H9 (cell line): ENCODE measurements around the gene ADCY4. TPM values are rescaled to one million over a fixed set of nuclear protein-coding genes. Genes with fewer than 3 reads are reported as not detected.

Experiments
- DNase-seq: peaks from one replicate; pipeline ENCODE4 v3.0.0-alpha.2; 2017
- H2AFZ ChIP-seq: one replicate; pipeline ENCODE4 v1.6.1; 2013; ENCODE audit warnings: mild to moderate bottlenecking, low read length, control low read depth, moderate library complexity
- H2AK5ac ChIP-seq: 2 replicates; pipeline ENCODE4 v1.6.1; 2013; ENCODE audit warnings: low read length, control low read depth, mixed read lengths; ENCODE audit not compliant: insufficient read length
- H2BK120ac ChIP-seq: one replicate; pipeline ENCODE4 v1.6.1; 2013; ENCODE audit warnings: low read depth, mild to moderate bottlenecking, low read length, control low read depth, inconsistent platforms; ENCODE audit not compliant: poor library complexity, severe bottlenecking
- H2BK12ac ChIP-seq: 2 replicates; pipeline ENCODE4 v1.6.1; 2013; ENCODE audit warnings: low read length, control low read depth, mixed read lengths, low read depth; ENCODE audit not compliant: insufficient read length
- H2BK15ac ChIP-seq: 2 replicates; pipeline ENCODE4 v1.6.1; 2013; ENCODE audit warnings: low read depth, low read length, control low read depth
- H2BK20ac ChIP-seq: one replicate; pipeline ENCODE4 v1.6.1; 2013; ENCODE audit warnings: low read depth, mild to moderate bottlenecking, low read length, control low read depth, inconsistent platforms; ENCODE audit not compliant: poor library complexity, severe bottlenecking
- H2BK5ac ChIP-seq: 2 replicates; pipeline ENCODE4 v1.6.1; 2013; ENCODE audit warnings: low read length, control low read depth, mixed read lengths; ENCODE audit not compliant: insufficient read length
- H3K14ac ChIP-seq: 2 replicates; pipeline ENCODE4 v1.6.1; 2013; ENCODE audit warnings: low read length, control low read depth; ENCODE audit not compliant: insufficient read depth
- H3K18ac ChIP-seq: 2 replicates; pipeline ENCODE4 v1.6.1; 2013; ENCODE audit warnings: low read depth, mild to moderate bottlenecking, mixed read lengths, low read length, control low read depth; ENCODE audit not compliant: insufficient read length
- H3K23ac ChIP-seq: 2 replicates; pipeline ENCODE4 v1.6.1; 2013; ENCODE audit warnings: low read length, control low read depth, mixed read lengths, low read depth; ENCODE audit not compliant: insufficient read length
- H3K23me2 ChIP-seq: 2 replicates; pipeline ENCODE4 v1.6.1; 2013; ENCODE audit warnings: low read depth, mild to moderate bottlenecking, mixed read lengths, low read length, control low read depth; ENCODE audit not compliant: insufficient read length, poor library complexity, severe bottlenecking
- H3K27ac ChIP-seq: 2 replicates; pipeline ENCODE4 v1.5.1; 2013; ENCODE audit warnings: low read length, control low read depth, mixed read lengths, low read depth; ENCODE audit not compliant: insufficient read length
- H3K27me3 ChIP-seq: 2 replicates; pipeline ENCODE4 v1.6.1; 2013; ENCODE audit warnings: low read length, control low read depth, inconsistent platforms; ENCODE audit not compliant: insufficient read depth
- H3K4ac ChIP-seq: 2 replicates; pipeline ENCODE4 v1.6.1; 2013; ENCODE audit warnings: low read depth, mild to moderate bottlenecking, control low read depth, inconsistent platforms, low read length, moderate library complexity
- H3K4me1 ChIP-seq: 2 replicates; pipeline ENCODE4 v1.6.1; 2013; ENCODE audit warnings: low read length, control low read depth, inconsistent platforms; ENCODE audit not compliant: insufficient read depth
- H3K4me2 ChIP-seq: 2 replicates; pipeline ENCODE4 v1.6.1; 2013; ENCODE audit warnings: low read length, control low read depth, mixed read lengths; ENCODE audit not compliant: insufficient read length, insufficient read depth
- H3K56ac ChIP-seq: 2 replicates; pipeline ENCODE4 v1.6.1; 2013; ENCODE audit warnings: low read depth, mild to moderate bottlenecking, mixed read lengths, low read length, control low read depth; ENCODE audit not compliant: insufficient read length
- H3K79me1 ChIP-seq: 2 replicates; pipeline ENCODE4 v1.6.1; 2013; ENCODE audit warnings: low read depth, mild to moderate bottlenecking, moderate library complexity, low read length, control low read depth, inconsistent platforms; ENCODE audit not compliant: insufficient read depth, poor library complexity, severe bottlenecking
- H3K79me2 ChIP-seq: 2 replicates; pipeline ENCODE4 v1.6.1; 2013; ENCODE audit warnings: low read length, control low read depth, inconsistent platforms; ENCODE audit not compliant: insufficient read depth
- H3K9ac ChIP-seq: 2 replicates; pipeline ENCODE4 v1.6.1; 2013; ENCODE audit warnings: low read length, control low read depth, mixed read lengths; ENCODE audit not compliant: insufficient read length; ENCODE audit errors: extremely low read depth
- H3K9me3 ChIP-seq: one replicate; pipeline ENCODE4 v1.6.1; 2013; ENCODE audit warnings: low read depth, low read length, inconsistent platforms; ENCODE audit not compliant: control insufficient read depth
- H3T11ph ChIP-seq: one replicate; pipeline ENCODE4 v1.6.1; 2013; ENCODE audit warnings: mild to moderate bottlenecking, low read length, control low read depth, inconsistent platforms
- H4K20me1 ChIP-seq: one replicate; pipeline ENCODE4 v1.6.1; 2013; ENCODE audit not compliant: control insufficient read depth, insufficient read length, insufficient read depth
- H4K5ac ChIP-seq: 2 replicates; pipeline ENCODE4 v1.6.1; 2013; ENCODE audit warnings: low read depth, mild to moderate bottlenecking, mixed read lengths, low read length, control low read depth; ENCODE audit not compliant: insufficient read length
- H4K8ac ChIP-seq: replicated peaks from 2 replicates; pipeline ENCODE4 v1.6.1; 2013; ENCODE audit warnings: low read length, control low read depth, mixed read lengths, low read depth; ENCODE audit not compliant: insufficient read length
- H4K91ac ChIP-seq: 2 replicates; pipeline ENCODE4 v1.6.1; 2013; ENCODE audit warnings: low read depth, mild to moderate bottlenecking, moderate library complexity, mixed read lengths, low read length, control low read depth; ENCODE audit not compliant: insufficient read length
- H3K27ac Mint-ChIP-seq, 3 experiments: 2 replicates in 2 of 3; 3 replicates in 1 of 3; pipeline ENCODE4 v1.8.0; 2020 to 2021; ENCODE audit warnings: mixed read lengths in 3 of 3, mild to moderate bottlenecking in 1 of 3, moderate library complexity in 1 of 3
- H3K27me3 Mint-ChIP-seq: 2 replicates; pipeline ENCODE4 v1.8.0; 2021; ENCODE audit warnings: low read depth, mild to moderate bottlenecking, moderate library complexity, mixed read lengths
- H3K36me3 Mint-ChIP-seq, 3 experiments: 2 replicates in 2 of 3; 3 replicates in 1 of 3; pipeline ENCODE4 v1.8.0; 2020 to 2021; ENCODE audit warnings: low read depth in 3 of 3, mixed read lengths in 3 of 3; ENCODE audit not compliant: insufficient read depth in 1 of 3
- H3K4me1 Mint-ChIP-seq, 2 experiments: 2 replicates each; pipeline ENCODE4 v1.8.0; 2020; ENCODE audit warnings: mixed read lengths in 2 of 2
- H3K4me3 Mint-ChIP-seq, 2 experiments: 2 replicates in 1 of 2; 3 replicates in 1 of 2; pipeline ENCODE4 v1.8.0; 2020 to 2021; ENCODE audit warnings: mild to moderate bottlenecking in 2 of 2, mixed read lengths in 2 of 2, moderate library complexity in 1 of 2
- H3K9me3 Mint-ChIP-seq, 2 experiments: 2 replicates in 1 of 2; 3 replicates in 1 of 2; pipeline ENCODE4 v1.8.0; 2020; ENCODE audit warnings: mild to moderate bottlenecking in 2 of 2, mixed read lengths in 2 of 2, moderate library complexity in 1 of 2
- CTCF ChIP-seq: fragments of 200-600 bp; sonication (generic); conservative IDR thresholded peaks from 3 replicates; pipeline ENCODE4 v1.8.0; 2021; ENCODE audit warnings: antibody characterized with exemption, mild to moderate bottlenecking
- WGBS: extraction: QIAGEN DNeasy Blood & Tissue Kit; methylation state at CpG from one replicate; pipeline ENCODE4 v1.1.7; 2013; ENCODE audit warnings: missing lambda C conversion rate, low lambda C conversion rate, mixed read lengths; ENCODE audit not compliant: insufficient read length; ENCODE audit errors: extremely low coverage; 5-methylcytosine and 5-hydroxymethylcytosine counted together
- total RNA-seq: library from RNA; stranded (reverse); gene quantifications from 2 replicates; pipeline ENCODE4 v1.2.1, GENCODE V29; 2021

The ADCY4 gene
- total RNA-seq, 1 experiment from 2014 or later, result 0.09 TPM

GRCh38 chr14:24304019-24304387, 30.9 kb downstream of the ADCY4 start:
- H2AK5ac ChIP-seq, result no peak overlapping the region
- H3K9ac ChIP-seq, result no peak overlapping the region
- no peaks in the 10 kb centered on the region for H3K27me3 ChIP-seq
- H3K23me2 ChIP-seq, result peaks cover 9% of the 10 kb centered on the region
- no peak overlapping the region for H2BK5ac ChIP-seq
- H3K4me3 Mint-ChIP-seq, result no peak overlapping the region; a peak in 1 of 5 replicates
- no peak overlapping the region for H3K4ac ChIP-seq
- no peak overlapping the region for H2BK15ac ChIP-seq
- H4K5ac ChIP-seq, result no peak overlapping the region
- H2BK12ac ChIP-seq, result no peak overlapping the region
- H3K27ac Mint-ChIP-seq, result no peak overlapping the region
- H3K4me1 Mint-ChIP-seq, result peaks cover 13 to 14% of the 10 kb centered on the region in 2 experiments
- WGBS, result no CpG with 5 or more reads among the region's 11 CpGs
- peaks cover 34 to 74% (median 64%) of the 10 kb centered on the region in 3 experiments for H3K36me3 Mint-ChIP-seq
- no peak overlapping the region for H3K23ac ChIP-seq
- H3K4me1 ChIP-seq, result peaks cover 4% of the 10 kb centered on the region; the same call in 1 of the 2 replicates
- H3K56ac ChIP-seq, result no peak overlapping the region
- H2BK20ac ChIP-seq, result no peak overlapping the region
- no peak overlapping the region for H2BK120ac ChIP-seq
- no peaks in the 10 kb centered on the region for H3K9me3 Mint-ChIP-seq
- H3K27me3 Mint-ChIP-seq, result no peaks in the 10 kb centered on the region; the same call in 1 of the 2 replicates
- peaks cover 3% of the 10 kb centered on the region for H3K79me1 ChIP-seq
- no peak overlapping the region for H4K91ac ChIP-seq
- no peak overlapping the region for H3K14ac ChIP-seq
- H3K79me2 ChIP-seq, result peaks cover 4% of the 10 kb centered on the region; the same call in 1 of the 2 replicates
- TF ChIP-seq CTCF, result no peak
- DNase-seq, result no peak
- no peak overlapping the region for H3K27ac ChIP-seq
- no peak overlapping the region for H4K8ac ChIP-seq
- H3K9me3 ChIP-seq, result no peaks in the 10 kb centered on the region
- no peak overlapping the region for H3K18ac ChIP-seq
- H3T11ph ChIP-seq, result no peak overlapping the region
- H2AFZ ChIP-seq, result no peak overlapping the region
- H3K4me2 ChIP-seq, result no peak overlapping the region
- no peaks in the 10 kb centered on the region for H4K20me1 ChIP-seq
